Measurements from ENCODE around the gene SETD4.

The SETD4 gene

GRCh38 chr21:36079010-36079649 lies 18.8 kb upstream of the SETD4 start:
- no peak for DNase-seq

DNA sequence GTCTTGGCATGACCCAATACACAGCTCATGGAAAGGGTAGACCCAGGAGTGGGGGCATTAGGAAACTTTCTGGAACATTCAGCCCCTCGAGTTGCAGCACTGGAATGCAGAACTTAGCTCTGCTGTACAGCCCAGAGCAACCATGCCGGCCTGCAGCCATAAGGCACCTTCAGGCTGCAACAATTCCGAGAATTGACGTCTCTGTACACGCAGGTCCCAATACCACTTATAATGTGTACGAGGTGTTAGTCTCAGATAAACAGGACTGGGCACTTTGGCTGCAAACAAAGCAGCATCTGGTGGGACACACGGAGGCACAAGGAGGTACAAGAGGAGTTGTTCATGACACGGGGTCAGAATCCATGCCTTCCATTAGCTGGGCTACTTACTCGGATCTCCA lies 17.4 kb upstream of the SETD4 start:
- DNase-seq = no peak

DNA sequence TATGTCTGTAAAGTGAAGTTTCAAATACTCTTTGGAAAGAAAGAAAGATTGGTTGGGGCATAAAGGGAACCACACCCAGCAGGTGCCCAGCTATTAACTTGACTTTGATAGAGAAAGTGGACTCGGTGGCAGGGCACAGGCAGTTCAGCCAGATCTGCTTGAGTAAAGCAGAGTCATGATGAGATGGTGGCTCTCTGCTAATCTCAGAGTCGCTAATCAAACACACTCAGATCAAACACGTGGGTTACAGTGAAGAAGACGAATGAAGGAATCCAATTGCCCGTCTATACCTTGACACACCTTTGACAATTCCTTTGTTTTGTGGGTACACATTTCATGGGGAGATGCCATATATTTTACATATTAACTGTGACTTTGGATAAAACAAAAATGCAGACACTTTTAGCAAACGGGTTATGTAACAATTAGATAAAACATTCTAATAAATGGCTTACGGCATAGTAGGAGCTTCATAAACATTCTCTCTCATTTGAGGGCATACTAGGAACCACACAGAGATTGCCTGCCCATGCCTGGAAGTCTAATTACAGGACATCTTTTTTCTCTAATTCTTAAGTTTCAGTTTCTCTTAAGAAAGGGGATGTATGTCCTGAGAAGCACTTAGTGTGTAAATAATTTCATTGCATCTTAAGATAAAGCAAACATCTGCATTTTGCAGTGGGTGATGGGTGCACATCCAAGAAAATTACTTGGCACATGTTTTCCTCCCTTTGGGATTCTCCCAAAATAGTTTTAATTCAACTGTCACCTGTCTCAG lies 16.7 kb upstream of the SETD4 start:
- DNase-seq = no peak

DNA sequence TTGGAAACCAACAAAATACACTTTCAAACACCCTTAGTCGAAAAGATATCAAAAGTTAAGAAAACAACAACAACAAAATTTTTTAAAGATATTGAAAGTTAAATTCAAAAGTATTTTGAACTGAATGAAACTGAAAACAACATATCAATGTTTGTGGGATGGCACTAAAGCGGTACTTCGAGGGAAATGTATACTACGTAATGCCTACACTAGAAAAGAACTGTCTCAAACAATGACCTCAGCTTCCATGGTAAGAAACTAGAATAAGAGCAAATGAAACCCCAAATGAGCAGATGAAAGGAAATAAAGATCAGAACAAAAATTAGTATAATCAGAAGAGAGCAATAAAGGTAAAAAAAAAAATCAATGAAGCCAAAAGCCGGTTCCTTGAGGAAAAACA lies 15.6 kb upstream of the SETD4 start:
- no peak for DNase-seq

DNA sequence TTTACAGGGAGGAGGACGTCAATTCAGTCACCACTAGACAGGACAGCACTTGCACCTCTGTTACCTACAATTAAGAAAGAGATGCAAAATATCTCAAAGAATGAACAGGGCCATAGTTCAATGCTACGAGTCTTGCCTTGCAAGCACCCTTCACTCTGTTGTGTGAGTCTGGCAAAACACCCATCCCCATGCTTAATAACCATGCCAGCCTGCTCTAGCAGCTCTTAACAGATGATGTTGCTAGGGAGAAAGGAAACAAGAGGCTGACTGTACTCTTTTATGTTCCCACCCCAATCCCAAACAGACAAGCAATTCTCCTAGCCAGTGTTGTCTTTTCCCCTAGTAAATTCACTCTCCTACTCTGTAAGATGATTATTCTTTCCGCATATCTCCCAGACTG lies 14.8 kb upstream of the SETD4 start:
- DNase-seq = peak in 47 of 58 donors; percentile 7 to 86 (median 50)

DNA sequence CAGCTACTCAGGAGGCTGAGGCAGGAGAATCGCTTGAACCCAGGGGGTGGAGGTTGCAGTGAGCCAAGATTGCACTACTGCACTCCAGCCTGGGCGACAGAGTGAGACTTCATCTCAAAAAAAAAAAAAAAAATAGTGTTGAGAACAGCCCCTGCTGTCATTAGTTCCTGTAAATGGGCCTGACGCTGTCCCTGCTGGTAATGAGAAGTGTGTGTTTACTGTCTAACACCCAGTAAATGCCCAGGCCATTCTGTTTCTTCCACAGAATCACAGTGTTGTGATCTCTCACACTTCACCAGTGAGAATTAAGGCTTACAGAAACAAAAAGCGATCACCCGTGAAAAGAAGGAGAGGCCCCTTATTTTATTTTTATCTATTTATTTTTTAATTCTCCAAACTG lies 13.6 kb upstream of the SETD4 start:
- peak in 3 of 58 donors; percentile 14 to 27 (median 16) for DNase-seq

DNA sequence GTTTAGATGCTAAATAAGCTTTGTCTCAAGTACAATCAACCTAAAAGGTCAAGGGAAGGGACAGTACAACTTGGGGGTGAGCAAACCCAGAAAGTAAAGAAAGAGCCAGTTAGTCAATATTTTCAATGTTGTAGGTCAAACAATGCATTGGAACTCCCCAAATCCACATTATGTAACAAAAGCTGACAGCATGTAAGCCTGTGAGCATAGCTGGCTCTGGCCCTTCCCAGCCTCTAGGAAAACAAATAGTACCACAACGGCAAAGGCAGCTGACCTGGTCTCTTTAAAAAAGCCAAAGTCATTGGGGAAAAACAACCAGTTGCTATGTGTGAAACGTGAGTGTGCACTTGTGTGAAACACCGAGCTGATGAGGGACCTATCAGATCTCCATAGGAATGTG lies 12.9 kb upstream of the SETD4 start:
- DNase-seq = peak in 12 of 58 donors; percentile 3 to 36 (median 22)

DNA sequence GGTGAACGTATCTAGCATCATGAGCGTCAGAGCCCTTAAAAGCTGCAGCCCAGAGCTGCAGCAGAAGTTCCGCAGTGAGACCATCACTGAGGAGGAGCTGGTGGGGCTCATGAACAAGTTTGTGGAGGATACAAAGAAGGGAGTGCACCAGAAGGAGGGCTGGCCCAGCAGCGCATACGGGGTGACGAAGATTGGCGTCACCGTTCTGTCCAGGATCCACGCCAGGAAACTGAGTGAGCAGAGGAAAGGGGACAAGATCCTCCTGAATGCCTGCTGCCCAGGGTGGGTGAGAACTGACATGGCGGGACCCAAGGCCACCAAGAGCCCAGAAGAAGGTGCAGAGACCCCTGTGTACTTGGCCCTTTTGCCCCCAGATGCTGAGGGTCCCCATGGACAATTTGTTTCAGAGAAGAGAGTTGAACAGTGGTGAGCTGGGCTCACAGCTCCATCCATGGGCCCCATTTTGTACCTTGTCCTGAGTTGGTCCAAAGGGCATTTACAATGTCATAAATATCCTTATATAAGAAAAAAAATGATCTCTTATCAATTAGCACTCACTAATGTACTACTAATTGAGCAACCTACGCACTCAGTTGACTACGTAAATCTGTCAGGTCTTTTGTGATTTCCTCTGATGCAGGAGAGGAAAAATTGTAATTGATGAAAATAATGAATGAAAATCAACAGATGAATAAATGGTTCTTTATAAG lies 12.3 kb upstream of the SETD4 start:
- peak in 6 of 58 donors; percentile 5 to 46 (median 30) for DNase-seq

GRCh38 chr21:36070999-36071398 lies 10.7 kb upstream of the SETD4 start:
- DNase-seq = no peak

- peak; percentile 63 to 98 (median 95) for DNase-seq
Observed at GRCh38 chr21:36069713-36070583, 9.6 kb upstream of the SETD4 start, which contains the start of gene CBR1. Gene CBR1 (plus strand): TSS chr21:36070024. CDS start chr21:36070116, 92 bp downstream.

GRCh38 chr21:36068748-36069398 lies 8.5 kb upstream of the SETD4 start:
- no peak for DNase-seq

GRCh38 chr21:36065497-36066036 lies 5.2 kb upstream of the SETD4 start:
- DNase-seq = no peak

DNA sequence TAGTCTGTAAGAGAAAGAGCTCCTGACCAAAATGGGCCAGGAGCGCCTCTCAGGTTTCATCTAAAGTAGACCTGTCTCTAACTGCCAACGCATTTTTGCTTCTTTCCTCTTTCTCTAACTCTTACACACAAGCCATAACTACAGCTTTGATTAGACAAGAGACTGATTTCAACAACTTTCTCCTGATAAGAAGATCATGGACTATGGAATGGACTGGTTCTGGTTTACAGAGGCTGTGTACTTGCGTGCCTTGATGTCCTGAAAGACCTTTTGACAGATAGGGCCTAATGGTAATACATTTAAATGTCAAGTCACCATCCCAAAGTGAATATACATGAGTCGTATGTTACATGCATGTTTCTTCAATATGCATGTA lies 3.7 kb upstream of the SETD4 start:
- no peak for DNase-seq

GRCh38 chr21:36063375-36064084 lies 3.2 kb upstream of the SETD4 start:
- no peak for DNase-seq

DNA sequence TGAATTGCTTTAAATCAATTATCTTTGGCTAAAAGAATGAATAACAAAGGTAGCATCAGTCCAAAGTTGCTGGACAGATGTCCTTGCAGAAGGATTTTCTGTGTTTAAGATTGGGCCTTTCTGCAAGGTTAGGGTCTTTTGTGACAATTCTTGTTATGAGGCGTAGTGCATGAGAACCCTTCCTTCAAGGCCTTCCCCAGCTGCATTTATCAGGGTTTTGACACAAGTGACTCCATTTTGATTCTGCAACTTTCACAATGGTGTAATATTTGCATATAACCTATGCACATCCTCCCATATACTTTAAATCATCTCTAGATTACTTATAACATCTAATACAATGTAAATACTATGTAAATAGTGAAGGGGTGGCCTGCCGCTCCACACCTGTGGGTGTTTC lies 1.1 kb upstream of the SETD4 start:
- DNase-seq = no peak

DNA sequence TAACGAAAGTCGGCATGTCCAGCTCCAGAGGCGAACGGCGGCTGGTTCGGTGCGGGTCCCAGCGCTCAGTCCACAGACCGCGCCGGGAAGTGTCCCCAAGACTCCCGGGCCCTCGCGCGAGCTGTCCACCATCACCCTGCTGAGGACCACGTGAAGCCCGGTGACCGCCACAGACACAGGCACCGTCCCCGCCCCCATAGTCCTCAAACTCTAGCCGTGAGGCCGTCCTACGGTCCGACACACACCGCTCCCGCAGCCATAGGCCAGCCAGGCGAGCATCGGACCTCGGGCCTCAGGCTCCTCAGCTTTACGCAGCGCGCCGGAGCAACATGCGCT lies 535 bp downstream of the SETD4 start:
- DNase-seq = peak in 21 of 58 donors; percentile 28 to 84 (median 58)

DNA sequence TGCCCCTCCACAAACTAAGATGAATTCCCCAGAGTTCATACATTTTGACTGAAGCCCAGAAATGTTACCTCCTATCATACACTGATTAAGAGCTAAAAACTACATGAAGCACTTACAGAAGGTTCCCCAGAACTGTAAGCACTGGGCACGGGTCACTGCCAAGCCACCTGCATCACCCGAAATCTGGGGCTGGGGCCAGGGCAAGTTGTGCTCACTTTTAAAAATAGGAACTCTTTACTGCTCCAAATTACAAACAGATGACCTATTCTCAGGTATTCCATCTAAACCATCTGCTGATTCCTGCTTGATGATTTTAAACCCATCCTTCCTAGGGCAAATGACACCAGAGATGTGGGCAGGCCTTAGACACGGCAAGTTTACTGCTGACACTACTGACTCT lies 4.8 kb downstream of the SETD4 start:
- DNase-seq = no peak

DNA sequence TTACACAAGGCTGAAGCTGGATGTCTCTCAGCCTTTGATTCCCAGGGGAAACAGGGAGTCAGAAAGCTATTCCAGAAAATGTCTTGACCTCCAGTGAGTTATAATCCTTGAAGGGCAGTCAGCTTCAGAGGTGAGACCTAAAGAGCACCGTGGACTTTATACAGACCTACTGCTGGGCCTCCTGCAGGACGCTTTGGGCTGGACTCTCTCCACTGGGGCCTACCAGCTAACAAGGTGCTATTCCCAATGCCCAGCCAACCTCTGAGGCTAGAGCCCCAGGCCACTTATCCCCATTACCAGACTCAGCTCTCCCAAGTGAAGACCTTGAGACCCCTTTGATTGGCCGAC lies 6.6 kb downstream of the SETD4 start:
- DNase-seq = no peak

DNA sequence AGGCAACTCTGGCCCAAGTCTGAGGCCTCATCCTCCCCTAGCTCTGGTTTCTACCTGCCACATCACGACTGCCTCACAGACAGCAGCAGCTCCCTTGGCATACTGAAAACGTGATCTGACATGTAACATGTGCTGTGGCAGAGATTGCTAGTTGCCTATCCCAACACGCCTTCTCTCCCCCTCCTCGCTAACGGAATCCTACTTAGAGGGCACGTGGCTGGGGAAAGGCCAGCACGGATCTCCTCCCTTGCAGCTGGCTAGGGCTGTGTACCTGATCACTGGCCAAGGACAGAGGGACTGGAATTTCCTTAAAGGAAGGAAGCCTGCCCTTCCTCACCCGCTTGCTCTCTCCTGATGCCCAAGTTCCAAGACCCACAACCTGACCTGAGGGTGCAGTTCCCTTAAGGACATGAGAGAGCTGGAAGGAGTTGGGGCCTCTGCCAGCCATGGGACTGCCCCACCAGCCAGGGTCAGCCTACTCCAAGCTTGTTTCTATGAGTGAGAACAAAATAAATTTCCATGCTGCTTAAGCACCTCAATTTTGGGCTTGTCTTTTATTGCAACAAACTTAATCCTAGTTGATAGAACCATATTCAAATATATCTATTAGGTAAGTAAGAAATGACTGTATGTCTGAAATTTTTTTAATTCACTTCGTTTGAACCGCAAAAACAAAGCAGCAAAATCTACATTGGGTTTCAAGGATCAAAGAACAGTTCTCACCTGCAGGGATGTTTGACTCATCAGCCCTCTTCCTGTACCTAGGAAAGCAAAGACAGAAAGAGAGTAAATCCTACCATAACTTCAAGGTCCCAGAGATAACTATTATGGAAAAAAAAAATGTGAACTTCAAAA lies 7.2 kb downstream of the SETD4 start:
- no peak for DNase-seq

Measured in anterior cingulate cortex (tissue), 58 donors.